CD4-positive, alpha-beta T cell treated with Interleukin-6 for 4 hours (primary cell): Measurements from ENCODE around the gene PDGFRA.
A peak's percentile ranks its signal among the peaks of the same experiment; 100 is the strongest.
"Not testable (repeated sequence)": the region's sequence is repeated elsewhere in the genome, so short reads cannot be mapped to it uniquely, and the experiment has no call there.

Experiments used
- DNase-seq: peaks from one replicate; pipeline ENCODE4 v3.0.0-alpha.2; 2020; ENCODE audit warnings: mixed read lengths

The PDGFRA gene

GRCh38 chr4:54228056-54228527 lies 1.0 kb upstream of the PDGFRA start:
- peak; percentile 17 for DNase-seq

GRCh38 chr4:54228546-54228945 lies 547 bp upstream of the PDGFRA start:
- DNase-seq, result no peak

GRCh38 chr4:54229631-54230483 lies 764 bp downstream of the PDGFRA start:
- no peak for DNase-seq

- DNase-seq, result no peak
Measured at GRCh38 chr4:54230484-54231418, 1.7 kb downstream of the PDGFRA start.

- no peak for DNase-seq
Measured at GRCh38 chr4:54231419-54231767, 2.3 kb downstream of the PDGFRA start.

- DNase-seq, result no peak
Measured at GRCh38 chr4:54231768-54232688, 2.9 kb downstream of the PDGFRA start.

GRCh38 chr4:54233277-54233696 lies 4.2 kb downstream of the PDGFRA start:
- DNase-seq, result peak; percentile 74

- peak; percentile 76 for DNase-seq
Measured at GRCh38 chr4:54233697-54234496, 4.8 kb downstream of the PDGFRA start.

- DNase-seq, result no peak
Measured at GRCh38 chr4:54234497-54235205, 5.6 kb downstream of the PDGFRA start.

- not testable (repeated sequence) for DNase-seq
Measured at GRCh38 chr4:54236316-54236715, 7.2 kb downstream of the PDGFRA start.

- no peak for DNase-seq
Measured at GRCh38 chr4:54237770-54238169, 8.7 kb downstream of the PDGFRA start.

- DNase-seq, result no peak
Measured at GRCh38 chr4:54238389-54238788, 9.3 kb downstream of the PDGFRA start.

GRCh38 chr4:54241268-54241823 lies 12.3 kb downstream of the PDGFRA start:
- DNase-seq, result not testable (repeated sequence)

GRCh38 chr4:54243541-54243940 lies 14.4 kb downstream of the PDGFRA start:
- not testable (repeated sequence) for DNase-seq

- DNase-seq, result not testable (repeated sequence)
Measured at GRCh38 chr4:54252312-54252711, 23.2 kb downstream of the PDGFRA start.

GRCh38 chr4:54254116-54254914 lies 25.2 kb downstream of the PDGFRA start:
- no peak for DNase-seq

- DNase-seq, result no peak
Measured at GRCh38 chr4:54254915-54255246, 25.8 kb downstream of the PDGFRA start.

- DNase-seq, result no peak
Measured at GRCh38 chr4:54255881-54256280, 26.8 kb downstream of the PDGFRA start.
